Astrocyte (in vitro differentiated cells and primary cell): Measurements from ENCODE around the gene CHST13.

Experiments
- CTCF ChIP-seq: IDR thresholded peaks from 2 replicates; pipeline ENCODE4 v1.5.1; 2011; ENCODE audit warnings: low read depth, mild to moderate bottlenecking, inconsistent platforms, low read length, moderate library complexity; ENCODE audit not compliant: insufficient read depth
- EZH2 ChIP-seq: IDR thresholded peaks from 2 replicates; pipeline ENCODE4 v1.6.1; 2012; ENCODE audit warnings: mild to moderate bottlenecking, low read length, inconsistent platforms; ENCODE audit not compliant: insufficient read depth

GRCh38 chr3:126490619-126491018 is 33.3 kb upstream of the CHST13 start:
- no peak for TF ChIP-seq EZH2
- no peak for TF ChIP-seq CTCF
